Fibroblast of skin of right biceps (primary cell): Measurements from ENCODE around the gene ABITRAM.
A peak's percentile ranks its signal among the peaks of the same experiment; 100 is the strongest.
"Not testable (repeated sequence)": the region's sequence is repeated elsewhere in the genome, so short reads cannot be mapped to it uniquely, and the experiment has no call there.

Experiments
- DNase-seq: peaks from one replicate; pipeline ENCODE4 v3.0.0-alpha.2; 2013

The ABITRAM gene, protein sequence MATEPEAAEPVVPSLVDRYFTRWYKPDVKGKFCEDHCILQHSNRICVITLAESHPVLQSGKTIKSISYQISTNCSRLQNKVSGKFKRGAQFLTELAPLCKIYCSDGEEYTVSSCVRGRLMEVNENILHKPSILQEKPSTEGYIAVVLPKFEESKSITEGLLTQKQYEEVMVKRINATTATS

DNA sequence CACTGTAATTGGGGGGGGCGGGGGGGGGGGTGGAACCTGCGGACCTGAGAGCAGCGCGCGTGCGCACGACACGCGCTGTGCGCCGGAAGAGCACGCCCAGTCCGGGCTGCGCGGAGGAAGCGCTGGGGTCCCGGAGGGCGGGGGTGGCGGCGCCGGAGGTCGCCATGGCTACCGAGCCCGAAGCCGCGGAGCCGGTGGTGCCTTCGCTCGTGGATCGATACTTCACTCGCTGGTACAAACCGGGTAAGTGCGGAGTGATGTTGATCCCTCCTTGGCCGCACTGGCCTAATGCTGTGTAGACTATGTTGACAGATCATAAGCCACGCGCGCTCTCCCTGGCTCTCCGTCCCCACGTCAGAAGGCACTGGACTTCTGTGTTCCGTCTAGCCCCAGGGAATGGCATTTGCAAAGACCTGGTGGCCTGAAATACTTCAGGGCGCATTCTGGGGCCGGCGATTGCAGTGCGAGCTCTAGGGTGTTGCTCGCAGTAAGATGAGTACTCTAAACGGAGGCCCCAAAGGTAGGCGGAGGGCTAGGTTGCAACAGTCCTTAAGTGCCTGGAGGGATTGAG is at the start of gene ABITRAM:
TSS of gene ABITRAM (plus strand) at position 78 of the 571 bp plus-strand sequence. CDS start at position 165, 87 bp downstream.
- DNase-seq = peak; percentile 85

- no peak for DNase-seq
Observed at GRCh38 chr9:108884701-108885100, 49.5 kb upstream of the ABITRAM start.

GRCh38 chr9:108885643-108886348 is 48.4 kb upstream of the ABITRAM start:
- DNase-seq = peak; percentile 80

DNA sequence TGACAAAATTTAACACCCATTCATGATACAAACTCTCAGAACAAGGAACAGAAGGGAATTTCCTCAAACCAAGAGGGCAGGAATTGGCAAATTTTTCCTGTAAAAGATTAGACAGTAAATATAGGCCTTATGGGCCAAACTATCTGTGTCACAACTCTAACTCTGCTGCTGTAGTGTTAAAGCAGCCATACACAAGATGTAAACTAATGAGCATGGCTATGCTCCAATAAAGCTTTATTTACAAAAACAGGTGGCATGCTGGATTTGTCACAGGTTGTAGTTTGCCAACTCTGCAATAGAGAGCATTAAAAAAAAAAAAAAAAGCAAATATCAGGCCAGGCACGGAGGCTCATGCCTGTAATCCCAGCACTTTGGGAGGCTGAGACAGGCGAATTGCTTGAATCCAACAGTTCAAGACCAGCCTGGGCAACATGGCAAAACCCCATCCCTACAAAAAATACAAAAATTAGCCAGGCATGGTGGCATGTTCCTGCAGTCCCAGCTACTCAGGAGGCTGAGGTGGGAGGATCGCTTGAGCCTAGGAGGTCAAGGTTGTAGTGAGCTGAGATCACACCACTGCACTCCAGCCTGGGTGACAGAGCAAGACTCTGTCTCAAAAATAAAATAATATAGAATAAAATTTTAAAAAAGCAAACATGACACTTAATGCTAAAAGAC is 47.5 kb upstream of the ABITRAM start:
- DNase-seq = not testable (repeated sequence)

DNA sequence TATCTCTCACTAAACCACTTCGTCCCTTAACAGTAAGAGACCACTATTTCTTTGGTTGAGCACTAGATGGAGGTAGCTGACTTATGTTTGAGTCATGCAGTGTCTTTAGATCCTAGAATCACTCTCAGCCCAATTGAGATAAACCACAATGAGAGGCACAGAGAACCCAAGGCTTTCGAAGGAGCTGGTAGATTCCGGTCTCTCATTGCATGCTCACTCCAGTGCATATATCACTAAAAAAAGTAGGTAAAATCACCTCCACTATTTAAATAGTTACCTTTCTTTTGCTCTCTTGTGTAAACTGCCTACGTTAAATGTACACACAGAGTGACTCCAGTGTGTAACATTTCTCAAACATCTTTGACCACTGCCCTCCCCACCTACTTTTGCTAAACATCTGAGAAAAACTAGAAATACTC is 44.5 kb upstream of the ABITRAM start:
- DNase-seq = peak; percentile 44

DNA sequence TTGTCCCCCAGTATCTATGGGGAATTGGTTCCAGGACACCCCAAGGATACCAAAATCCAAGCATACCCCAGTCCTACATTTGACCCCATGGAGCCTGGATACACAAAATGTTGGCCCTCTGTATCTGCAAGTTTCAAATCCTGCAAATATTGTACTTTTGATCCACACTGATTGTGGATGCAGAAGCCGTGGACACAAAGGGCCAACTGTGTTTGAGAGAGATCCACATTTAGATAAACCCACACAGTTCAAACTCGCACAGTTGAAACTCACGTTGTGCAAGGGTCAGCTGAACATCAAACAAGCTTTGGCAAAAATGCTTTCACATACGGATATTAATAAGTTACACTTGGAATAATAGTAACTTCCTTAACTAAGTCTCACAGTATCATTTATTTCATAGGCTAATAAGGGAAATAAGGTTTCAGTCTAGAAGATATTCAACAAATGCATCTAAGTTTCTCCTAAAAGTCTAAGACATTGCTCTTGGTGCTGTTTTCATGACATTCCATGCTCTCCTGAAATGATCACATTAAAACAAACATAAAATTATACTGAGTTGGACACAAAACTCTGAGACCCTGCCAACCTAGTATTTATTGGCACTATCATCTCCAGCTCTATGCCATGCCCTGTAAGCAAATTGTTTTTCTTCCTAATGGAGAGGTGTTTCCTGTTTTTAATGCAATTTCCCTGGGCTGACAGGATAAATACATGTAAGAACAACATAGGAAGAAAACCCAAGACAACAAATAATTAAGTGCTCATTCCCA is 39.8 kb upstream of the ABITRAM start:
- no peak for DNase-seq

DNA sequence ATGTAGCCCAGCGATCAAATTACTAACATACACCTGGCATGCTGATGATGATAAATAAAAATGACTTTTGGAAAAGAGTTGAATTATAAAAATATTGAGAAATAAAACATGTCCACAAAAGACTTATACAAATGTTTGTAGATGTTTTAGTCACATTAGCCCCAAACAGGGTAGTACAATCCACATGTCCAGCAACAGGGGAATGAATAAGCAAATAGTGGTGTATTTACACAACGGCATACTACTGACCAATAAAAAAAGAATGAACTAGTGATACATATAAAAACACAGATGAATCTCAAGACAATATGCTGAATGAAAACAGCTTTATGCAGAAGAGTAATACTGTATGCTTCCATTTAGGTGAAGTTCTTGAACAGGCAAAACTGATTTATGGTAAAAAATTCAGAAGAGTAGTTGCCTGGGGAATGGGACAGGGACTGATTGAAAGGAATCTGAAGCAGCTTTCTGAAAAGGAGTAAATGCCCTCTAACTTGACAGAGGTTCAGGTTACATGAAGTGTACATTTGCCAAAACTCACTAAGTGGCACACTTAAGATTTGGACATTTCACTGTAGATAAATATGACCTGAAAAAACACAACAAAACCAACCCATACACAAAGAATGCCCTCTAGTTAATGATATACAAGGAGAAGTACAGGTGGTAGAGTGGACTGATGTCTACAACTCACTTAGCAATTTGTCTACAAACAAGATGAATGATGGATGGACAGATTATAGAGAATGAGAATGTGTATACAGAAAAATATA is 36.7 kb upstream of the ABITRAM start:
- DNase-seq = no peak

- not testable (repeated sequence) for DNase-seq
Observed at GRCh38 chr9:108899023-108899695, 35.0 kb upstream of the ABITRAM start.

GRCh38 chr9:108900176-108900575 is 34.0 kb upstream of the ABITRAM start:
- no peak for DNase-seq

DNA sequence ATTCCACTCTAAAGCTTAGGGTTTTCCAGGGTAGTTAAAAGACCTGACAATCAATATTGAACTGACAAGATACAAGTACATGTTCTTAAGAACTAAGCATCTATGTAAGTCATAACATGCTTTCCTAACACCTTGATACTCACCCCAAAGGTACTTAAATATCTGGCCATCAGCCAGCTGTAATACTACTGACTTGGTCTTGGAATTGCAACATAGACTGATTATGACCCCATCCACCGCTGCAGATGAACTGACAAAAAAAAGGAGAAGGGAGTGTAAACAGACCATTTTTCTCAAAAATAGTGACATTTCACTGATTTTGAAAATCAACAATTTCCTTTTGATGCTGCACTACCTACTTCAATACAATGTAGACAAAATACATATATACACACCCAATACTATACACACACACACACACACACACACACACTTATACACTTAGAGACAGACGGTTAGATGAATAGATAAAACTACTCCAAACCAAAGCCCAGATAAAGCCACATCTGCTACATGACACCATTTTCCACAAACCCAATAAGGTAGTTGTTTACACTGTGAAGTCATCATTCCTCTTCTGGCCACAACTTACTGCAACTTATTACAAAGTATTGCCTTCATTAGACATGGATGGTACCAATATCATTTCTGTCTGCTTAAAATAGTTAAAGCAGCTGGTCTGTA is 30.6 kb upstream of the ABITRAM start:
- peak; percentile 7 for DNase-seq

GRCh38 chr9:108904161-108904560 is 30.0 kb upstream of the ABITRAM start:
- DNase-seq = no peak

- DNase-seq = no peak
Observed at GRCh38 chr9:108905494-108905893, 28.7 kb upstream of the ABITRAM start.

DNA sequence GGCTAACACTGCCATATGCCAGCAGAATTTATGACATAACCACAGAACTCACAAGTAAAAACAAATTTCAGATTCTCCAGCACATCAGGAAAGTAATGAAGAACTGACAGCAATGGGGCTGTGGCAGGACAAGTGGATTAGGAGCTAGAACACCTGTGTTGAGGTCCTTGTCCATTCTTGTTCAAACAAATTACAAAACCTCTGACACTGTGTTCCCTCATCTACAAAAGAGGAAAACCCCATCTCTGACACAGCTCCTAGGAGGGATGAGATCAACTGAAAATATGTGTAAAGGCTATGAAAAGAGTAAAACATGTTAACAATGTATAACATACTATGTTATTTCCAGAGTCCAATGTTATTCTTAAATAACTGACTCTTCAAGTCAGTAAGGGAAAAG is 23.8 kb upstream of the ABITRAM start:
- no peak for DNase-seq

- DNase-seq = no peak
Observed at GRCh38 chr9:108910914-108911313, 23.3 kb upstream of the ABITRAM start.

- no peak for DNase-seq
Observed at GRCh38 chr9:108911820-108912219, 22.4 kb upstream of the ABITRAM start.

GRCh38 chr9:108913391-108913790 is 20.8 kb upstream of the ABITRAM start:
- no peak for DNase-seq

DNA sequence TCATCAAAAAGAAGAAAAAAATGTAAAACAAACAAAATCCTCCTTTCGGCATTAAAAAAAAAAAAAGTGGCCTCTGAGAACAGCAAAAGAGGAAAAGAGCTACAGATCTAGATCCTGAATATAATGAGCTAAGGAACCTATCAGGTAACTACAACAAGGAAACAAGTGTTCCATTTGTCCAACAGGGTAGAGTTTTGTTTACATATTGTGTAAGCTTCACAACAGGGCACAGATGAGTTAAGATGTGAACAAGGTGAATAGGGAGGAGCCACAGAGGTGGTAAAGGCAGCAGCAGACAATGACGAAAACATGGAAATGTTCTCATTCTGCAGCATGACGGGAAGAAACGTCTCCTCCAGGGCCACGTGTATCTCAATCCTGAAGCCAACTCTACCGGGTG is 14.7 kb upstream of the ABITRAM start:
- DNase-seq = no peak

GRCh38 chr9:108920401-108920800 is 13.8 kb upstream of the ABITRAM start:
- not testable (repeated sequence) for DNase-seq

GRCh38 chr9:108921200-108921599 is 13.0 kb upstream of the ABITRAM start:
- DNase-seq = no peak

GRCh38 chr9:108924466-108924865 is 9.7 kb upstream of the ABITRAM start:
- no peak for DNase-seq

- no peak for DNase-seq
Observed at GRCh38 chr9:108928386-108928785, 5.8 kb upstream of the ABITRAM start.
